GM18858 (cell line): ENCODE results near the gene CSNK1D.

ENCODE experiments used
- ATAC-seq: cut with Tn5 transposase; IDR thresholded peaks from one replicate; pipeline ENCODE4 v1.9.1; 2021; ENCODE audit not compliant: unreplicated experiment

Gene CSNK1D

DNA sequence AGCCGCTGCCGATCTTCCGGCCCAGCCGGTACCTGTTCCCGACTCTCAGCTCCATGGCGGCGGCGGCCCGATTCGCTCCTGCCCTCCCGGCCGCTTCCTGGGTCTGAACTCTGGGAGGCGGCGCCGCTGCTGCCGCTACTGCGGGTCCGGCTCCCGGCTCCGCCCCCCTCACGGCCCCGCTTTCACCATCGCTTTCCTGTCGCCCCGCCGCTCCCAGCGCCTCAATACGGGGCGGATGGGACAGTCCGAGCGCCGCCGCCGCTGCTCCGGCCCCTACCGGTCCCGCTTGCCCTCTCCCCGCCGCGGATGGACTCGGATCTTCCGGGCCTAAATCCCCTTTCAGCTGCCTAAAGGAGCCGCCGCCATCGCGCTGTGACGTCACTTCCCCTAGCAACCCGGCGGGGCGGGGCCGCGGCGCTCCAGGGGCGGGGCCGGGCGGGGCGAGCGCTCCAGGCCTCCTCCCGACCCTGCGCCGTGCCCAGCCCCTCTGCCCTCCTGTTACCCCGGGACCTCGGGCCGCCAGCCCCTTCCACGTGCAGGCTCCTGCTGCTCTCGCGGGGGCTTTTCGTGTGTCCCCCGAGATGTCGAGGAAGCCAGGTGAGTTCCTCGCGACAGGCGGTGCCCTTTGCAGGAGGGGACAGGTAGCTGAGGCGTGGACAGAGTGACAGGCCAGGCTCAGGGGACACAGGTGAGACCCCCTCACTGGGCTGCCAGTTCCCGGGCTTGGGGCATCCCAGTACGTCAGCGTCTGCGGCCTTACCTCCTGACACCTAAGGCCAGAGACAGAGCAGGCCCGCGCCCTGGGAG is at the start of gene CSNK1D:
CSNK1D (minus strand) TSS at position 374 of the 807 bp plus-strand sequence; CDS start at position 55, 319 bp downstream.
- ATAC-seq, result peak; percentile 48

- ATAC-seq, result no peak
Measured at GRCh38 chr17:82322526-82323453, 49.3 kb upstream of the CSNK1D start.

DNA sequence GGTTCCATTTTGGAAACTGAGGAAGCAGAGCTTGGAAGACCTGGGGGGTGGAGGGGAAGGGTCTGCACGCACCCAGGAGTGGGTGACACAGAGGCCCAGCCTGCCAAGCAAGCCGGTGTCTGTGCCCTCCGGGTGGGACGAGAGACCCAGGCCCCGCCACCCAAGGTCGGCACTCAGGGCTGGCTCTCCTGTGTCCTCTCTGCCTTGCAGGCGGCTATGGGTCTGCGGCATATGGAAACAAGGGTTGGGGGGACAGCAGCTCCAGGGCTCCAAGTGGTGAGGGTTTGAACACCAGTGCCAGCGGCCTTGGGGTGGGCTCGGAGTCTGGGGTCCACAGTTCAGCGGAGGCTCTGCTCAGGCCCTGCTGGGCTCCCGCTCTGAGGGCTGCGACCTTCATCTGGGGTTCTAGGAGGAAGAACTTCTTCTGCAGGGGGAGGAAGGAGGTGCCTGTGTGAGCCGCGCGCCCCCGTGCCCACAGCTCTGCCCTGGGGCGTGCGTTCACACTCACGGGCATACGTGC is 48.5 kb upstream of the CSNK1D start:
- ATAC-seq, result no peak

GRCh38 chr17:82320956-82321927 is 47.7 kb upstream of the CSNK1D start:
- ATAC-seq, result no peak

DNA sequence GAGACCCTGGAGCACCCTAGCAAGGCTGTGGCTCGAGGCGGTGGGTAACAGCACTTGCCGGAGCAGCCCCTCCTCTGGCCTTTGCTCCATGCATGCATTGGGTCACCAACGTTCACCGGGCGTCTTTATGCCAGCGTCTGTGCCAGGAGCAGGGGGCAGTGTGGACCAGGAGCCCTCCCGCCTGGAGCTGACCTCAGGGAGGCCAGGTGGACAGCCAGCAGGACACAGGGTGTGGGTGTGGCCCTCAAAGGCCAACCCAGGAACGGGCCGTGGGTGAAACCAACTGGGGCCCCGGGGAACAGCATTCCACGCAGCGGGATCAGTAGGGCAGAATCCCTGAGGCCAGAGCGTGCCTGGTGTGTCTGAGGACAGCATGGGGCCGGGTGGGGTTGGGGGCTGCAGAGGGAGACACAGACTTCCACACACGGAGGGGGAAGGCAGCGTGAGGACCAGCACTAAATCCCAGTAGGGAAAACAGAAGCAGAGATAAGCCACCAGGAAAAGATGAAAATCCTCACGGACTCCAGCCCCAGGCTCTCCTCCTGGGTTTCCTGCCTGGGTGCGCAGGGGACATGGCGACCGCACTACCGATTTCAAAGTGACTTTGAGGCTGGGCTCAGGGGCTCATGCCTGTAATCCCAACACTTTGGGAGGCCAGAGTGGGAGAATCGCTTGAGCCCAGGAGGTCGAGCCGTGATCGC is 46.8 kb upstream of the CSNK1D start:
- no peak for ATAC-seq

GRCh38 chr17:82319619-82320062 is 46.1 kb upstream of the CSNK1D start:
- no peak for ATAC-seq

GRCh38 chr17:82318772-82319606 is 45.5 kb upstream of the CSNK1D start:
- ATAC-seq, result no peak

GRCh38 chr17:82318169-82318498 is 44.6 kb upstream of the CSNK1D start:
- ATAC-seq, result no peak

- no peak for ATAC-seq
Measured at GRCh38 chr17:82317394-82318168, 44.1 kb upstream of the CSNK1D start, which contains the start of gene CD7. TSS of gene CD7 (minus strand) at chr17:82317608. CDS start at chr17:82317495, 113 bp downstream.

GRCh38 chr17:82316651-82317393 is 43.3 kb upstream of the CSNK1D start:
- ATAC-seq, result no peak

DNA sequence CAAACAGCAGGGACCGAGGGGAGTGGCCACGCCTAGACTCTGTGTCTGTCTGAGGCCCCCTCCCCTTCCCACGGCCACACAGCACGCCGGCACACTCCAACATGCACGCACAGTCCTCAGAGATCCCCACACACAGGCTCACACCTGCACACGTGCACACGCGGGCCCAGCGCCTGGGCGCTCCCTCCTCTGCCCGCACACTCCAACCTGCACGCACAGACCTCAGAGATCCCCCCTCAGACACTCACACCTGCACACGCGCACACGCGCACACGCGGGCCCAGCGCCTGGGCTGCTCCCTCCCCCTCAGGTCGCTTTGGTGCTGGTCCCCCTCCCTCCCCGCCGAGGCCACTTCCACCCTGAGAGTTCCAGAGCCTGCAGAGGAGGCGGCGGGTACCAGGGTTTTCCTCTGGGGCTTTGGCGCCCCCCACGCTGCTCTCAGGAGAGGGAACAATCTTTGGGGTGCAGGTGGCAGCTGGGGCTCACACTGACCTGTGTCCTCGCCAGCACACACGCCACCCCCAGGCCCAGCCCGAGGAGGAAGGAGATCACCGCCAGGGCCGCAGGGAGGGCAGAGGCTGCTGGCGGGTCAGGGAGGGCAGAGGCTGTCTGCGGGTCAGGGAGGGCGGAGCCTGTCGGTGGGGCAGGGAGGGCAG is 42.3 kb upstream of the CSNK1D start:
- no peak for ATAC-seq

DNA sequence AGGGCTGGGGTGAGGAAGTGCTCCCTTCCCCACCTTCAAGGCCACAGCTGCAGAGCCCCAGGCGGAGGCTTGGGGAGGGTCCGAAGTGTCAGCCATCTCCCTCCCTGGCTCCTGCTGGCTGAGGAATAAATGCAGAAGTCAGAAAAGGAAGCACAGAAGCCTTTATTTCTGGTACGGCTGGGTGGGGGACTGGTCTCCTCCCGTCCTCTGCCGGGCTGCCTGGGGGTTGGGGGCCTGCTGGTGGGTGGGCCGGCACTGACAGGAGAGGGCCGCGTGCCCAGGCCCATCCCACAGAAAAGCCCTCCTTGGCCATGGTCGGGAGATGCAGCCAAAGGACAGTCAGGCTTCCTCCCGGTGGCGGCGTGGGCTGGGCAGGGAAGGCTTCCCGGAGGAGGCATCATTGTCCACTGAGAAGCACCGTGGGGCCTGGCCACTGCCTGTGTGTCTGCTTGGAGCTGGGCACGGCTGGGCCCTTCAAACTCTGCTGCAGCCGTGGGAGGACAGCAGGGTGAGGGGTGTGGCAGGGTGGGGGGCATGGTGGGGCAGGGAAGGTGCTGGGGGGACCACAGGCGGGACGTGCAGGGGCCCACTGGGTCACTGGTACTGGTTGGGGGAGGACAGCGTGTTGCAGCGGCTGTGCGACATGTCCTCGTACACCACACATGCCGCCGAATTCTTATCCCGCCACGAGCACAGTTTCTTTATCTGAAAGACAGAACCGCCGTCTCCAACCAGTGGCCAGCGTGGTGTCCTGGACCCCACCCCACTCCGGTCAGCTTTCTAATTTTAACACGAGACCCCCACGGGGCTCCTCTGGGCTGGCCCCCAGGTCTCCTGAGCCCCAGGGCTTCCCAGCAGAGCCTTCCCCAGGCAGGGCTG is 41.5 kb upstream of the CSNK1D start:
- no peak for ATAC-seq

DNA sequence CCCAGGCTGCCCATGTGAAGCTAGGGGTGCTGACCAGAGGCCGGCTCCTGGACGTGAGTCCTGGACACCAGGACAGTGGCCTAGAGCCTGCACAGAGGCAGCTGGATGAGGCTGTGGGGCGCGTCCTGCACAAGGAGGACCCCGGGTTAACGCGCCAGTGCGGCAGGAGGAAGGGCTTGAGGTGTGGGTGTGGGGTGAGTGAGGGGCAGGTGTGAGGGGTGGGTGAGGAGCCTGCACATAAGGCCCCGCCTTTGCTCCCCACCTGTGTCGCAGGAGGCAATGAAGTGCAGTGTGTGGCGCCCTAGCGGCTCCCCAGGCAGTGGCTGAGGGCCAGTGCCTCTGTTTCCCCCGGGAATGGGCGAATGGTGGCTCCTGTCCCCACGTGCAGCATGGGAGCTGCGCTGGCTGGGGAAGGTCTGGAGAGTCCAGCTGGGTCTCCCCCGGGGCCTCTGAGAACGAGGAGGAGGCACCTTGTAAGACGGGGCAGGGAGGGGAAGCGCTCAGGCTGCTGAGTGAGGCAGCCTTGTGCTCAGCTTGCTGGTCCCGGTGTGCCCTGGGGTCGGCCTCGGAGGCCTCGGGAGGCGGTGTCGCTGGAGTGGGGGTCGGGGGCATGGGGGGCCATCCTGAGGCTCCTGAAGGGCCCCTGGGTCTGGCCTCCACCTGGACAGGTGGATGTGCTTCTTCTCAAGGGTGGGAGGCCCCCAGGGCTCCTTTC is 40.7 kb upstream of the CSNK1D start:
- ATAC-seq, result no peak

DNA sequence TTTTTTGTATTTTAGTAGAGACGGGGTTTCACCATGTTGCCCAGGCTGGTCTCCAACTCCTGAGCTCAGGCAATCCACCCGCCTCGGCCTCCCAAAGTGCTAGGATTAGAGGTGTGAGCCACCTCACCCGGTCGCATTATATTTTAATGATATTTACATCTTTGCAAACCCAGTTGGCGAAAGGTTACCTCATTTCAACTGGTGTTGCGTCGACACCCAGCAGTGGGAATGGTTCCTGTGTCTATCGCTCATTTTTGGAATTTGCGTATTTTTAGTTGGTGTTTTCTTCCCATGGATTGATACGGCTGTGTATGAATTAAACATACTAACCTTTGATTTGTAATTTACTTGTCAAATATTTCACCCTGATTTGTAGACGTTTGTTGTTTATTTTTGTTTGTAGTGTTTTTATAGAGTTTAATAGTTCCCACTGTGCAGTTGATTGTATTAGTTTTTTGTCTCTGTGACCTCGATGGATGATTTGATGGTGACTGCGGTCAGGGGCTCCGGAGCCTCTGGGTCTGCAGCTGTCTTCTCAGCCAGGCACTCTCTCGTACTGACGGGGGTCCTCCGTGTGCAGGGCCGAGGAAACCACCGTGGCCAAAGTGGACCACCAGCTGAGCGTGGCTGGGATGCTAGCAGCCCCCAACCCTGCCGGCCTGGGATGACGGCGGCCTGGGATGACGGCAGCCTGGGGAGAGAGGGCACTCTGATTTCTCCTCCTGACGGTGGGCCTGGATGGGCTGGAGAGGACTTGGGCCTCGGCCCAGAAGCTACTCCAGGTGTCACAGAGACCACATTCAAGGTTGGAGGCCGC is 39.9 kb upstream of the CSNK1D start:
- no peak for ATAC-seq

- ATAC-seq, result no peak
Measured at GRCh38 chr17:82311971-82312370, 38.5 kb upstream of the CSNK1D start.
